GM13976 (cell line): ENCODE measurements around the gene C1QB.
"Not testable (repeated sequence)": the region's sequence is repeated elsewhere in the genome, so short reads cannot be mapped to it uniquely, and the experiment has no call there.

ENCODE experiments used
- DNase-seq: peaks from one replicate; pipeline ENCODE4 v3.0.0; 2012; ENCODE audit warnings: low spot score
- CTCF ChIP-seq: IDR thresholded peaks from 2 replicates; pipeline ENCODE4 v1.5.1; 2012; ENCODE audit warnings: borderline replicate concordance, mild to moderate bottlenecking; ENCODE audit not compliant: insufficient read depth; ENCODE audit errors: extremely low read depth, missing control alignments, control extremely low read depth
- in situ Hi-C: fragments of 300-500 bp; cut with MboI; formaldehyde crosslinking; loops from one replicate; pipeline ENCODE4 v1.12.0; 2022; ENCODE audit warnings: low sequenced_read_pairs, mixed read lengths, inconsistent platforms; ENCODE audit not compliant: unreplicated experiment

C1QB gene

GRCh38 chr1:22699681-22700520 lies 46.9 kb downstream of the C1QB start:
- TF ChIP-seq CTCF: no peak
- DNase-seq: no peak
- in situ Hi-C loops: loop anchor here (10.0 kb wide), 1 partner anchor 185 kb away; no protein-coding TSS in a partner anchor

DNA sequence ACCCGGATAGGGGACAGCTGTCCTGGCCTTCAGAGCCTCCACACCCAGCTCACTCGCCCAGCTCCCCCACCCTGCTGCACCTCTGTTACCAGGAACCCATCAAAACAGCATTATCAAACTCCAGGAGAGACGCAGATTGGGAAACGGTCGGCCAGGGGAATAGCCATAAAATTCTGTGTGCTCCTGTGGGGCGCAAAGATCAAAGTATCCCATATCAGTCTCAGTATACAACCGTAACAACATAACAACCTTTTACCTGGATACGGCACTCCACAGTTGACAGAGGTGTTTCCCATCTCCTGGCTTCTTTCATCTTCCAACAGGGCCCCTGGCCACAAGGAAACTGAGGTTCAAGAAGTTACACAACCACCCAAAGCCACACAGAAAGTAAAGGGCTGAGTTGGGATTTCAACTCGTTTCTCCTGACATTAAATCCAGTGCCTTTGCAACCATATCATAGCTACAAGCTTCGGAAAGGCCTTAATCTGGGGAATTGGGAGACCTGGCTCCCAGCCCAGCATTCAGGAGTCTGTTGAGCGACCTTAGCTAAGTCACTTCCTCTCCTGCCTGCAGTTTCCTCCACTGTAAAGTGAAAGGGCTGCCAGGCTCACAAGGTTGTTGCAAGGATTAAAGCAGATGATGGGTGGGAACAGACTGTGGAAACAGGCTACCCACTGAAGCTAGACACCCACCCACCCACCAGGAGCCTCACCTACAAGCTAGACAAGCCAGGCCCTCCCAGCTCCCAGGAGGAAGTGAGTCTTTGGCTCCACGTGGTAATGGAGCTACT lies 49.5 kb downstream of the C1QB start:
- in situ Hi-C loops: loop anchor here (10.0 kb wide), 1 partner anchor 182 kb away; no protein-coding TSS in a partner anchor
- no peak for TF ChIP-seq CTCF
- DNase-seq: no peak

- in situ Hi-C loops: loop anchor here (10.0 kb wide), 1 partner anchor 180 kb away; no protein-coding TSS in a partner anchor
- TF ChIP-seq CTCF: peak; percentile 78
- DNase-seq: peak; percentile 81
Measured at GRCh38 chr1:22704440-22705067, 51.5 kb downstream of the C1QB start.

GRCh38 chr1:22705586-22705985 lies 52.5 kb downstream of the C1QB start:
- DNase-seq: no peak
- TF ChIP-seq CTCF: no peak
- in situ Hi-C loops: loop anchor here (10.0 kb wide), 1 partner anchor 179 kb away; no protein-coding TSS in a partner anchor

DNA sequence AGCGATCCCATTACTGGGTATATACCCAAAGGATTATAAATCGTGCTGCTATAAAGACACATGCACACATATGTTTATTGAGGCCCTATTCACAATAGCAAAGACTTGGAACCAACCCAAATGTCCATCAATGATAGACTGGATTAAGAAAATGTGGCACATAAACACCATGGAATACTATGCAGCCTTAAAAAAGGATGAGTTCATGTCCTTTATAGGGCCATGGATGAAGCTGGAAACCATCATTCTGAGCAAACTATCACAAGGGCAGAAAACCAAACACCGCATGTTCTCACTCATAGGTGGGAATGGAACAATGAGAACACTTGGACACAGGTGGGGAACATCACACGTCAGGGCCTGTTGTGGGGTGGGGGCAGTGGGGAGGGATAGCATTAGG lies 53.1 kb downstream of the C1QB start:
- in situ Hi-C loops: loop anchor here (10.0 kb wide), 1 partner anchor 179 kb away; no protein-coding TSS in a partner anchor
- DNase-seq: not testable (repeated sequence)

GRCh38 chr1:22708777-22709176 lies 55.7 kb downstream of the C1QB start:
- DNase-seq: no peak
- in situ Hi-C loops: loop anchor here (10.0 kb wide), 1 partner anchor 176 kb away; no protein-coding TSS in a partner anchor
- no peak for TF ChIP-seq CTCF

- no peak for DNase-seq
- no peak for TF ChIP-seq CTCF
- in situ Hi-C loops: loop anchor here (10.0 kb wide), 1 partner anchor 176 kb away; no protein-coding TSS in a partner anchor
Measured at GRCh38 chr1:22709227-22709626, 56.2 kb downstream of the C1QB start.
